Lower lobe of right lung (tissue), 2 donors: ENCODE data around the gene CDK5RAP3. TPM values are rescaled to one million over a fixed set of nuclear protein-coding genes. Genes with fewer than 3 reads are reported as not detected.

Source experiments
- ATAC-seq, 2 donors: fragments of 200-7000 bp; cut with Tn5 transposase; one replicate each; pipeline ENCODE4 v1.9.1; 2020 to 2022; ENCODE audit warnings: mild to moderate bottlenecking in 2 of 2, moderate library complexity in 2 of 2
- DNase-seq: peaks from one replicate; pipeline ENCODE4 v3.0.0-alpha.2; 2020
- H3K27ac ChIP-seq: fragments of 200-600 bp; one replicate; pipeline ENCODE4 v1.8.0; 2022
- H3K27me3 ChIP-seq: fragments of 200-600 bp; one replicate; pipeline ENCODE4 v1.8.0; 2022; ENCODE audit warnings: low read depth
- H3K36me3 ChIP-seq: fragments of 200-600 bp; one replicate; pipeline ENCODE4 v1.8.0; 2022; ENCODE audit warnings: mild to moderate bottlenecking
- H3K4me1 ChIP-seq: fragments of 200-600 bp; one replicate; pipeline ENCODE4 v1.8.0; 2022
- H3K4me3 ChIP-seq: fragments of 200-600 bp; one replicate; pipeline ENCODE4 v1.8.0; 2022; ENCODE audit warnings: mild to moderate bottlenecking
- H3K9me3 ChIP-seq: fragments of 200-600 bp; one replicate; pipeline ENCODE4 v1.8.0; 2022
- CTCF ChIP-seq: fragments of 200-600 bp; IDR thresholded peaks from one replicate; pipeline ENCODE4 v1.8.0; 2022; ENCODE audit warnings: antibody characterized with exemption, mild to moderate bottlenecking
- intact Hi-C: fragments of 100-400 bp; cut with DNase I; formaldehyde crosslinking; loops from one replicate; pipeline ENCODE4 v1.11.0; 2022
- total RNA-seq: library from RNA; stranded (reverse); fragmentation: NEBNext Ultra II Directional; extraction: Animal tissue kit (Norgen Biotek cat#: 25700); gene quantifications from one replicate; pipeline ENCODE4 v1.2.1, GENCODE V29; 2021
- donor health status: DM: no; HTN: yes; CAD: no; lungs with severe emphysema.

Gene CDK5RAP3
- total RNA-seq, 1 donor from 2014 or later: 161 TPM

- H3K4me3 ChIP-seq: no peak overlapping the region
- H3K27ac ChIP-seq: no peak overlapping the region
- no peaks in the 10 kb centered on the region for H3K9me3 ChIP-seq
- H3K4me1 ChIP-seq: peaks cover 12% of the 10 kb centered on the region
- no peaks in the 10 kb centered on the region for H3K27me3 ChIP-seq
- H3K36me3 ChIP-seq: no peaks in the 10 kb centered on the region
- no peak for ATAC-seq
- TF ChIP-seq CTCF: no peak
- intact Hi-C loops: no loop called here
- DNase-seq: no peak
Observed at GRCh38 chr17:47966079-47966519, 4.8 kb upstream of the CDK5RAP3 start.

GRCh38 chr17:47967607-47968252, 3.2 kb upstream of the CDK5RAP3 start:
- TF ChIP-seq CTCF: no peak
- no peak overlapping the region for H3K27ac ChIP-seq
- H3K4me3 ChIP-seq: no peak overlapping the region
- ATAC-seq (no peak), DNase-seq (no peak)
- no peaks in the 10 kb centered on the region for H3K36me3 ChIP-seq
- peaks cover 27% of the 10 kb centered on the region for H3K4me1 ChIP-seq
- no peaks in the 10 kb centered on the region for H3K9me3 ChIP-seq
- no peaks in the 10 kb centered on the region for H3K27me3 ChIP-seq
- intact Hi-C loops: no loop called here

GRCh38 chr17:47968836-47969235, 2.1 kb upstream of the CDK5RAP3 start:
- peaks cover 27% of the 10 kb centered on the region for H3K4me1 ChIP-seq
- intact Hi-C loops: no loop called here
- H3K36me3 ChIP-seq: peaks cover 7% of the 10 kb centered on the region
- H3K9me3 ChIP-seq: no peaks in the 10 kb centered on the region
- H3K27ac ChIP-seq: no peak overlapping the region
- no peak for TF ChIP-seq CTCF
- H3K4me3 ChIP-seq: no peak overlapping the region
- no peaks in the 10 kb centered on the region for H3K27me3 ChIP-seq
- ATAC-seq (no peak), DNase-seq (no peak)

GRCh38 chr17:47969930-47970724, 786 bp upstream of the CDK5RAP3 start:
- Histone ChIP-seq H3K9me3 (no peaks in the 10 kb centered on the region), H3K36me3 (peaks cover 20% of the 10 kb centered on the region), H3K27me3 (no peaks in the 10 kb centered on the region), H3K4me1 (peaks cover 27% of the 10 kb centered on the region), H3K27ac (peak overlapping the region; percentile 85), H3K4me3 (peak overlapping the region; percentile 99)
- DNase-seq (peak; percentile 50), ATAC-seq (no peak)
- intact Hi-C loops: no loop called here
- no peak for TF ChIP-seq CTCF

- ATAC-seq (no peak), DNase-seq (no peak)
- TF ChIP-seq CTCF: no peak
- intact Hi-C loops: no loop called here
- H3K27me3 ChIP-seq: no peaks in the 10 kb centered on the region
- peaks cover 21% of the 10 kb centered on the region for H3K4me1 ChIP-seq
- H3K4me3 ChIP-seq: no peak overlapping the region
- H3K27ac ChIP-seq: no peak overlapping the region
- H3K9me3 ChIP-seq: no peaks in the 10 kb centered on the region
- peaks cover 54% of the 10 kb centered on the region for H3K36me3 ChIP-seq
Observed at GRCh38 chr17:47973541-47973940, 2.6 kb downstream of the CDK5RAP3 start.
